GM23248 (cell line): ENCODE results near the gene FALEC. TPM values are rescaled to one million over a fixed set of nuclear protein-coding genes. Genes with fewer than 3 reads are reported as not detected.
A peak's percentile ranks its signal among the peaks of the same experiment; 100 is the strongest.

Source experiments
- DNase-seq: peaks from one replicate; pipeline ENCODE4 v3.0.0-alpha.2; 2015
- H2AFZ ChIP-seq: fragments of 200-600 bp; sonication (generic); 2 replicates; pipeline ENCODE4 v1.6.1; 2016; ENCODE audit warnings: antibody characterized with exemption
- H3F3A ChIP-seq: fragments of 200-600 bp; sonication (generic); 2 replicates; pipeline ENCODE4 v1.6.1; 2016; ENCODE audit warnings: mild to moderate bottlenecking, antibody characterized with exemption, mixed run types; ENCODE audit not compliant: insufficient read depth
- H3K27ac ChIP-seq: fragments of 200-600 bp; sonication (generic); 2 replicates; pipeline ENCODE4 v1.5.1; 2016; ENCODE audit warnings: mild to moderate bottlenecking
- H3K27me3 ChIP-seq: fragments of 200-600 bp; sonication (generic); replicated peaks from 2 replicates; pipeline ENCODE4 v1.6.1; 2016; ENCODE audit warnings: mild to moderate bottlenecking; ENCODE audit not compliant: insufficient read depth
- H3K36me3 ChIP-seq: fragments of 200-600 bp; sonication (generic); 2 replicates; pipeline ENCODE4 v1.6.1; 2016; ENCODE audit warnings: low read depth, mild to moderate bottlenecking
- H3K4me1 ChIP-seq: fragments of 200-600 bp; sonication (generic); 2 replicates; pipeline ENCODE4 v1.6.1; 2016; ENCODE audit warnings: mild to moderate bottlenecking; ENCODE audit not compliant: insufficient read depth
- H3K4me2 ChIP-seq: fragments of 200-600 bp; sonication (generic); one replicate; pipeline ENCODE4 v1.6.1; 2016; ENCODE audit warnings: mild to moderate bottlenecking; ENCODE audit not compliant: unreplicated experiment
- H3K4me3 ChIP-seq: fragments of 200-600 bp; sonication (generic); 2 replicates; pipeline ENCODE4 v1.5.1; 2016; ENCODE audit warnings: mild to moderate bottlenecking
- H3K79me2 ChIP-seq: fragments of 200-600 bp; sonication (generic); 2 replicates; pipeline ENCODE4 v1.6.1; 2016; ENCODE audit warnings: mild to moderate bottlenecking; ENCODE audit not compliant: insufficient read depth
- H3K9ac ChIP-seq: fragments of 200-600 bp; sonication (generic); 2 replicates; pipeline ENCODE4 v1.6.1; 2016; ENCODE audit warnings: mild to moderate bottlenecking
- H3K9me2 ChIP-seq: fragments of 200-600 bp; sonication (generic); 2 replicates; pipeline ENCODE4 v1.6.1; 2016; ENCODE audit warnings: mixed run types, mild to moderate bottlenecking, moderate library complexity; ENCODE audit not compliant: insufficient read depth
- H3K9me3 ChIP-seq: fragments of 200-600 bp; sonication (generic); one replicate; pipeline ENCODE4 v1.6.1; 2017; ENCODE audit warnings: low read depth
- H4K20me1 ChIP-seq: fragments of 200-600 bp; sonication (generic); 2 replicates; pipeline ENCODE4 v1.6.0; 2016; ENCODE audit not compliant: insufficient read depth
- EZH2 ChIP-seq: fragments of 200-600 bp; sonication (generic); IDR thresholded peaks from 2 replicates; pipeline ENCODE4 v1.6.1; 2018; ENCODE audit warnings: antibody characterized with exemption, mild to moderate bottlenecking; ENCODE audit not compliant: insufficient read depth, poor library complexity, severe bottlenecking
- EZH2phosphoT487 ChIP-seq: fragments of 200-600 bp; sonication (generic); IDR thresholded peaks from 2 replicates; pipeline ENCODE4 v1.6.1; 2018; ENCODE audit warnings: antibody characterized with exemption, moderate library complexity, mild to moderate bottlenecking, low read depth; ENCODE audit not compliant: insufficient read depth
- WGBS, 2 experiments: methylation state at CpG; one replicate each; pipeline ENCODE4 v1.1.6; 2015 to 2017; ENCODE audit warnings: low lambda C conversion rate in 2 of 2, low coverage in 1 of 2; ENCODE audit errors: missing lambda C conversion rate in 2 of 2; 5-methylcytosine and 5-hydroxymethylcytosine counted together
- in situ Hi-C: fragments of 300-500 bp; cut with MboI; formaldehyde crosslinking; loops from 2 replicates; pipeline ENCODE4 v1.15.0; 2020
- polyA plus RNA-seq: library from polyadenylated mRNA; unstranded; fragments of >200 nt; fragmentation: Nextera tagmentation; extraction: Ambion mirVana; gene quantifications from 2 replicates; pipeline ENCODE4 v1.2.1, GENCODE V29; 2016
- total RNA-seq: library from RNA; depleted of rRNA; stranded (reverse); fragments of >200 nt; shearing (Covaris generic); gene quantifications from 2 replicates; pipeline ENCODE4 v1.2.3, GENCODE V29; 2014

Gene FALEC
- total and polyA plus RNA-seq, 2 experiments from 2014 or later, result 0.71 TPM; not detected in 1

- Histone ChIP-seq H3K9ac (no peak overlapping the region), H3K27me3 (no peaks in the 10 kb centered on the region), H3K9me3 (no peaks in the 10 kb centered on the region), H2AFZ (no peak overlapping the region), H3F3A (peaks cover 21% of the 10 kb centered on the region), H3K9me2 (no peaks in the 10 kb centered on the region), H3K4me1 (peaks cover 27% of the 10 kb centered on the region), H3K27ac (no peak overlapping the region), H3K79me2 (peaks cover 8% of the 10 kb centered on the region; the same call in 1 of the 2 replicates), H4K20me1 (no peaks in the 10 kb centered on the region), H3K36me3 (0 out of 2 replicates have a peak, but pooled peaks cover 3% of the 10 kb centered on the region), H3K4me3 (no peak overlapping the region), H3K4me2 (no peak overlapping the region)
- WGBS, 2 experiments, result 78 to 80% methylated on average over 18 to 19 of the region's 19 CpGs
- peak; percentile 0 for DNase-seq
- in situ Hi-C loops, result no loop called here
- no peak for TF ChIP-seq EZH2phosphoT487
- no peak for TF ChIP-seq EZH2
Measured at GRCh38 chr1:150555198-150555970, 39.8 kb downstream of the FALEC start.

GRCh38 chr1:150555971-150556865 lies 40.7 kb downstream of the FALEC start:
- Histone ChIP-seq H3K4me3 (no peak overlapping the region), H3K36me3 (0 out of 2 replicates have a peak, but pooled peaks cover 3% of the 10 kb centered on the region), H3F3A (peaks cover 22% of the 10 kb centered on the region), H4K20me1 (no peaks in the 10 kb centered on the region), H2AFZ (no peak overlapping the region), H3K9ac (no peak overlapping the region), H3K4me2 (no peak overlapping the region), H3K79me2 (peaks cover 11% of the 10 kb centered on the region; the same call in 1 of the 2 replicates), H3K9me3 (no peaks in the 10 kb centered on the region), H3K27me3 (no peaks in the 10 kb centered on the region), H3K4me1 (peaks cover 22% of the 10 kb centered on the region), H3K27ac (no peak overlapping the region), H3K9me2 (no peaks in the 10 kb centered on the region)
- no peak for TF ChIP-seq EZH2
- TF ChIP-seq EZH2phosphoT487, result no peak
- in situ Hi-C loops, result no loop called here
- peak; percentile 0 for DNase-seq
- 77 to 79% methylated on average over 25 to 26 of the region's 26 CpGs for WGBS, 2 experiments

DNA sequence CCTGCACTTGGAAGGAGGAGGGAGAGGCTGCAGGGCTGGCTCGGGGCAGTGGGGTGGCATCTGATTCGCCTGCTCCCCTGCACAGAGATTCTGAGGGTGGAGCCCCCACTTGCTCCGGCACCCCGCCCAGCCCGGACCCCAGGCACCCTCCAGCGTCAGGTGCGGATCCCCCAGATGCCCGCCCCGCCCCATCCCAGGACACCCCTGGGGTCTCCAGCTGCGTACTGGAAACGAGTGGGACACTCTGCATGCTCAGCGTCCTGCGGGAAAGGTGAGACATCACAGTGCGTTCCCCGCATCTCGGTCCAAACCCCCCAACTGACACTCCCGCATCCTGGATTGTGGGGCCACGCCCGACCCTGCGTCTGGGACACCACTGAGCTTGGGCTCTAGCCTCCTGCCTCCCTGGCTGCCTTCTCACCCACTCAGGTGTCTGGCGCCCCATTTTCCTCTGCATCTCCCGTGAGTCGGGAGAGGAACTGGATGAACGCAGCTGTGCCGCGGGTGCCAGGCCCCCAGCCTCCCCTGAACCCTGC lies 41.6 kb downstream of the FALEC start:
- TF ChIP-seq EZH2 (no peak), EZH2phosphoT487 (no peak)
- Histone ChIP-seq H3K36me3 (0 out of 2 replicates have a peak, but pooled peaks cover 3% of the 10 kb centered on the region), H3K27ac (no peak overlapping the region)

GRCh38 chr1:150557813-150558212 lies 42.3 kb downstream of the FALEC start:
- H2AFZ ChIP-seq, result no peak overlapping the region
- DNase-seq, result no peak
- H3K4me1 ChIP-seq, result peaks cover 19% of the 10 kb centered on the region
- peaks cover 14% of the 10 kb centered on the region; the same call in 1 of the 2 replicates for H3K79me2 ChIP-seq
- no peaks in the 10 kb centered on the region for H3K27me3 ChIP-seq
- no peak overlapping the region for H3K4me3 ChIP-seq
- no peak overlapping the region for H3K4me2 ChIP-seq
- H3K27ac ChIP-seq, result no peak overlapping the region
- no peaks in the 10 kb centered on the region for H3K9me2 ChIP-seq
- H3K9me3 ChIP-seq, result no peaks in the 10 kb centered on the region
- 0 out of 2 replicates have a peak, but pooled peaks cover 3% of the 10 kb centered on the region for H3K36me3 ChIP-seq
- WGBS, 2 experiments, result 83 to 88% methylated on average over 14 to 15 of the region's 15 CpGs
- TF ChIP-seq EZH2phosphoT487 (no peak), EZH2 (no peak)
- in situ Hi-C loops, result no loop called here
- peaks cover 20% of the 10 kb centered on the region for H3F3A ChIP-seq
- H4K20me1 ChIP-seq, result no peaks in the 10 kb centered on the region
- no peak overlapping the region for H3K9ac ChIP-seq

More for the DNA sequence above, 41.6 kb downstream of the FALEC start:
- H3K9me3 ChIP-seq, result no peaks in the 10 kb centered on the region
- H3F3A ChIP-seq, result peaks cover 18% of the 10 kb centered on the region
- no peaks in the 10 kb centered on the region for H3K9me2 ChIP-seq
- H4K20me1 ChIP-seq, result no peaks in the 10 kb centered on the region
- H3K27me3 ChIP-seq, result no peaks in the 10 kb centered on the region
- H3K4me2 ChIP-seq, result no peak overlapping the region
- no peak for DNase-seq
- H3K79me2 ChIP-seq, result peaks cover 11% of the 10 kb centered on the region; the same call in 1 of the 2 replicates
- H3K9ac ChIP-seq, result no peak overlapping the region
- no peak overlapping the region for H2AFZ ChIP-seq
- 79 to 82% methylated on average over 11 to 26 of the region's 26 CpGs for WGBS, 2 experiments
- no peak overlapping the region for H3K4me3 ChIP-seq
- in situ Hi-C loops, result no loop called here
- peaks cover 18% of the 10 kb centered on the region for H3K4me1 ChIP-seq
